HCT116 (cell line): ENCODE data around the gene SMG6. TPM values are rescaled to one million over a fixed set of nuclear protein-coding genes. Genes with fewer than 3 reads are reported as not detected.

ENCODE experiments used
- ATAC-seq: fragments of 200-7000 bp; cut with Tn5 transposase; 2 replicates; pipeline ENCODE4 v1.9.1; 2020; ENCODE audit warnings: mild to moderate bottlenecking, moderate library complexity
- BruUV-seq: library from RNA; stranded (reverse); fragments of 400-500 nt; replicated peaks from 2 replicates; lab custom pipeline; 2021; lab: Mats Ljungman, UMichigan
- CTCF ChIA-PET: fragments of 300-600 bp; sonication (Branson Sonifier 250); formaldehyde crosslinking; loops from one replicate; lab custom pipeline; 2021; ENCODE audit warnings: antibody characterized with exemption; lab: Charles Lee
- POLR2A ChIA-PET: fragments of 300-600, 350-600 bp; sonication (Branson Sonifier 250); formaldehyde crosslinking; loops from one replicate; lab custom pipeline; 2021; ENCODE audit warnings: antibody characterized with exemption; lab: Charles Lee
- RAD21 ChIA-PET, 2 experiments: fragments of 300-600 bp; sonication (Branson Sonifier 250); formaldehyde crosslinking; loops; one replicate each; lab custom pipeline; 2023; ENCODE audit warnings: low total read pairs in 2 of 2; ENCODE audit not compliant: uncharacterized antibody in 2 of 2, unreplicated experiment in 2 of 2, low non-redundant PET in 1 of 2; lab: Charles Lee
- DNase-seq: peaks from one replicate; pipeline ENCODE4 v3.0.0-alpha.2; 2010; ENCODE audit warnings: low read depth, low spot score
- H2AFZ ChIP-seq: fragments of 200-600 bp; shearing (Covaris generic), sonication (generic); 2 replicates; pipeline ENCODE4 v1.6.1; 2017; ENCODE audit warnings: low read depth, mixed run types, mixed read lengths, antibody characterized with exemption, low read length; ENCODE audit not compliant: poor library complexity, severe bottlenecking
- H3K27ac ChIP-seq: 2 replicates; pipeline ENCODE4 v1.5.1; 2012; ENCODE audit warnings: low read depth, low read length
- H3K27me3 ChIP-seq: fragments of 200-600 bp; sonication (generic); 2 replicates; pipeline ENCODE4 v1.6.1; 2016; ENCODE audit warnings: mixed run types, low read length, mixed read lengths; ENCODE audit not compliant: insufficient read depth
- H3K36me3 ChIP-seq, 2 experiments: fragments of 200-500 bp in 1 of 2; fragments of 200-600 bp in 1 of 2; sonication (Bioruptor generic) in 1 of 2; sonication (generic) in 1 of 2; 2 replicates each; pipeline versions ENCODE4 v1.5.1 to v1.6.1; 2014 to 2016; ENCODE audit warnings: low read length in 2 of 2, inconsistent platforms in 1 of 2, mixed read lengths in 1 of 2, mixed run types in 1 of 2; ENCODE audit not compliant: insufficient read depth in 2 of 2, control insufficient read depth in 1 of 2
- H3K4me1 ChIP-seq, 2 experiments: fragments of 200-600 bp in 1 of 2; sonication (generic) in 1 of 2; 2 replicates each; pipeline versions ENCODE4 v1.5.1 to v1.6.1; 2012 to 2017; ENCODE audit warnings: low read length in 2 of 2, inconsistent platforms in 1 of 2, mild to moderate bottlenecking in 1 of 2, mixed read lengths in 1 of 2, mixed run types in 1 of 2, moderate library complexity in 1 of 2; ENCODE audit not compliant: insufficient read depth in 2 of 2, control insufficient read depth in 1 of 2
- H3K4me2 ChIP-seq: fragments of 200-600 bp; sonication (generic); 2 replicates; pipeline ENCODE4 v1.6.1; 2017; ENCODE audit warnings: mixed run types, low read length, mixed read lengths
- H3K4me3 ChIP-seq, 2 experiments: fragments of 200-600 bp in 1 of 2; sonication (generic) in 1 of 2; replicated peaks in 1 of 2; 2 replicates each; pipeline ENCODE4 v1.5.1; 2011 to 2016; ENCODE audit warnings: low read length in 2 of 2, control low read depth in 1 of 2, low read depth in 1 of 2, mild to moderate bottlenecking in 1 of 2, mixed read lengths in 1 of 2, mixed run types in 1 of 2
- H3K79me2 ChIP-seq: fragments of 200-600 bp; sonication (generic); 2 replicates; pipeline ENCODE4 v1.6.1; 2017; ENCODE audit warnings: mild to moderate bottlenecking, mixed run types, low read length, moderate library complexity, mixed read lengths; ENCODE audit not compliant: insufficient read depth
- H3K9ac ChIP-seq: fragments of 200-600 bp; sonication (generic); 2 replicates; pipeline ENCODE4 v1.6.1; 2016; ENCODE audit warnings: low read length, mixed read lengths
- H3K9me2 ChIP-seq: fragments of 200-600 bp; sonication (generic), shearing (Covaris generic); 2 replicates; pipeline ENCODE4 v1.6.1; 2017; ENCODE audit warnings: mixed run types, mild to moderate bottlenecking, moderate library complexity; ENCODE audit not compliant: insufficient read depth
- H3K9me3 ChIP-seq, 2 experiments: fragments of 200-500 bp in 1 of 2; fragments of 200-600 bp in 1 of 2; sonication (Bioruptor generic) in 1 of 2; sonication (generic) in 1 of 2; 2 replicates each; pipeline ENCODE4 v1.6.1; 2014 to 2017; ENCODE audit warnings: low read length in 2 of 2, mixed read lengths in 2 of 2, inconsistent platforms in 1 of 2, low read depth in 1 of 2, mild to moderate bottlenecking in 1 of 2, mixed run types in 1 of 2, moderate library complexity in 1 of 2; ENCODE audit not compliant: control insufficient read depth in 1 of 2, insufficient read depth in 1 of 2
- H4K20me1 ChIP-seq: fragments of 200-600 bp; sonication (generic), shearing (Covaris generic); 2 replicates; pipeline ENCODE4 v1.6.1; 2017; ENCODE audit warnings: mixed run types, mild to moderate bottlenecking, moderate library complexity; ENCODE audit not compliant: insufficient read depth
- ATF3 ChIP-seq: IDR thresholded peaks from 2 replicates; pipeline ENCODE4 v1.6.1; 2012
- CBX3 ChIP-seq: IDR thresholded peaks from 2 replicates; pipeline ENCODE4 v1.6.1; 2012; ENCODE audit warnings: low read depth
- CEBPB ChIP-seq: IDR thresholded peaks from 2 replicates; pipeline ENCODE4 v1.6.1; 2012; ENCODE audit warnings: low read depth
- EGR1 ChIP-seq: IDR thresholded peaks from 2 replicates; pipeline ENCODE4 v1.6.1; 2012; ENCODE audit warnings: low read depth
- EZH2 ChIP-seq: fragments of 200-600 bp; sonication (generic); IDR thresholded peaks from 2 replicates; pipeline ENCODE4 v1.6.1; 2017; ENCODE audit warnings: antibody characterized with exemption, mixed run types
- FOSL1 ChIP-seq: IDR thresholded peaks from 2 replicates; pipeline ENCODE4 v1.6.1; 2012; ENCODE audit warnings: low read depth
- JUND ChIP-seq: IDR thresholded peaks from 2 replicates; pipeline ENCODE4 v1.6.1; 2012
- POLR2A ChIP-seq: IDR thresholded peaks from 2 replicates; pipeline ENCODE4 v1.7.0; 2011; ENCODE audit warnings: borderline replicate concordance; ENCODE audit not compliant: insufficient read depth, insufficient read length; ENCODE audit errors: extremely low read depth
- POLR2AphosphoS5 ChIP-seq: IDR thresholded peaks from 2 replicates; pipeline ENCODE4 v1.6.1; 2011; ENCODE audit warnings: mild to moderate bottlenecking, low read depth, low read length, moderate library complexity
- REST ChIP-seq: IDR thresholded peaks from 2 replicates; pipeline ENCODE4 v1.6.1; 2012; ENCODE audit warnings: low read depth
- SIN3A ChIP-seq: IDR thresholded peaks from 2 replicates; pipeline ENCODE4 v1.6.1; 2012; ENCODE audit warnings: low read depth
- SP1 ChIP-seq: IDR thresholded peaks from 2 replicates; pipeline ENCODE4 v1.6.1; 2012; ENCODE audit warnings: low read depth
- SRF ChIP-seq: IDR thresholded peaks from 2 replicates; pipeline ENCODE4 v1.6.1; 2012; ENCODE audit warnings: low read depth
- TCF7L2 ChIP-seq: IDR thresholded peaks from 2 replicates; pipeline ENCODE4 v1.7.0; 2011; ENCODE audit warnings: borderline replicate concordance, inconsistent platforms; ENCODE audit not compliant: insufficient read depth, insufficient read length; ENCODE audit errors: extremely low read depth
- YY1 ChIP-seq: IDR thresholded peaks from 2 replicates; pipeline ENCODE4 v1.6.1; 2011; ENCODE audit warnings: low read length, low read depth, moderate library complexity, mild to moderate bottlenecking; ENCODE audit not compliant: insufficient replicate concordance; ENCODE audit errors: extremely low read depth
- ZBTB33 ChIP-seq: IDR thresholded peaks from 2 replicates; pipeline ENCODE4 v1.6.1; 2011; ENCODE audit warnings: mild to moderate bottlenecking, low read length, moderate library complexity; ENCODE audit not compliant: insufficient replicate concordance; ENCODE audit errors: extremely low read depth
- ZFX ChIP-seq: fragments of 450-650 bp; IDR thresholded peaks from 2 replicates; pipeline ENCODE4 v1.6.1; 2017
- intact Hi-C: fragments of 100-400 bp; cut with micrococcal nuclease; formaldehyde crosslinking; loops from 2 replicates; pipeline ENCODE4 v1.10.0; 2022
- total RNA-seq: library from RNA; stranded (reverse); gene quantifications from one replicate; pipeline ENCODE4 v1.2.1, GENCODE V29; 2021; ENCODE audit not compliant: unreplicated experiment

The SMG6 gene
- total RNA-seq, 1 experiment from 2014 or later: 23.1 TPM

- intact Hi-C loops: no loop called here
- H4K20me1 ChIP-seq: no peaks in the 10 kb centered on the region
- H2AFZ ChIP-seq: no peak overlapping the region
- DNase-seq (no peak), ATAC-seq (no peak)
- BruUV-seq: no TSS peak
- H3K9me2 ChIP-seq: no peaks in the 10 kb centered on the region
- RAD21 ChIA-PET: no interaction called here
- H3K9ac ChIP-seq: no peak overlapping the region
- CTCF ChIA-PET: interaction anchor here (1.3 kb wide), 1 partner anchor 13 kb away, joined by 3 read pairs; no protein-coding TSS in a partner anchor
- POLR2A ChIA-PET: no interaction called here
- H3K27ac ChIP-seq: no peak overlapping the region
- no peak overlapping the region for H3K4me3 ChIP-seq
- no peaks in the 10 kb centered on the region for H3K4me1 ChIP-seq
- no peaks in the 10 kb centered on the region for H3K36me3 ChIP-seq
- TF ChIP-seq SP1 (no peak), TCF7L2 (no peak), CEBPB (no peak), ATF3 (no peak), EZH2 (no peak), YY1 (no peak), POLR2A (no peak), FOSL1 (no peak), ZFX (no peak), REST (no peak), CBX3 (no peak), POLR2AphosphoS5 (no peak), JUND (no peak), SIN3A (no peak), EGR1 (no peak), ZBTB33 (no peak), SRF (no peak)
- H3K27me3 ChIP-seq: no peaks in the 10 kb centered on the region
- no peaks in the 10 kb centered on the region for H3K79me2 ChIP-seq
- H3K4me2 ChIP-seq: no peak overlapping the region
- H3K9me3 ChIP-seq: no peaks in the 10 kb centered on the region
Observed at GRCh38 chr17:2218426-2218825, 85.2 kb downstream of the SMG6 start.
